GM12891 (cell line): ENCODE measurements around the gene FGF18.

Source experiments
- POLR2A ChIP-seq: IDR thresholded peaks from 2 replicates; pipeline ENCODE4 v1.6.1; 2011; ENCODE audit warnings: low read depth, low read length, control low read depth
- TAF1 ChIP-seq: IDR thresholded peaks from 2 replicates; pipeline ENCODE4 v1.6.1; 2011; ENCODE audit warnings: low read depth, low read length, control low read depth

DNA sequence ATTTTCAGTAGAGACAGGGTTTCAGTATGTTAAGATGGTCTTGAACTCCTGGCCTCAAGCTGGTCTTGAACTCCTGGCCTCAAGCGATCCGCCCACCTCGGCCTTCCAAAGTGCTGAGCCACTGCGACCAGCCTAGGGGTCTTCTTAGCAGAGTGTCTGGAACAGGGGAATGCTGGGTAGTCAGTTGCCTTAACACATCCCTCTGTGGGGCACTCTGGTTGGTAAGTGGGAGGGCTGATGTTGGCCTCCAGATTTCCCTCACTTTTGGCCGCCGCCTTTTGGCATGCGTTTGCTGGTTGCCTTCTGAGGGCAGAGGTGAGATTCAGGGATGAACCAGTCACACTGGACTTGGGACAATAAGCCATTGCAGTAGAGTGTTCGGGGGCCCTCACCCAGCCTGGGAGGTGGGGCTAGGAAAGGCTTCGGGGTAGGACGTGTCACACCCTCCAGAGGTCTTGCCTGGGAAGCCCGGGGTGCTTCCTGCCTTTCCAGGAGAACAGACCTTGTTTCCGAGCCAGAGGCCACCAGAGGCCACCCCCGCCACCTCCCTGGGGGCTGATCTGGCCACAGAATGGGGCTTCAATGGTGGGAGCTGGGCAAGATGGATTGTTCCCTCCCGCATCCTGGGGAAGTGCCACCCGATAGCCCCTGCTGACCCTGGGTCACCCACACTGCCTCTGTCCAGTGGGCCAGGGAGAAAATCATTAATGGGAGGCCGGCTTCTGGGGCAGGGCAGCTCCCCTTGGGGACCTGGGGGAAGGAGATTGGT, 13.3 kb downstream of the FGF18 start:
- no peak for TF ChIP-seq POLR2A
- TF ChIP-seq TAF1 = no peak
